PFSK-1 (cell line): ENCODE data around the gene FGF14.

Source experiments
- FOXP2 ChIP-seq: optimal IDR thresholded peaks from 2 replicates; pipeline ENCODE3; 2011; ENCODE audit warnings: borderline replicate concordance, control low read depth, inconsistent platforms; ENCODE audit not compliant: insufficient read depth; ENCODE audit errors: extremely low read length, extremely low read depth
- POLR2AphosphoS5 ChIP-seq: IDR thresholded peaks from 2 replicates; pipeline ENCODE4 v1.6.1; 2012; ENCODE audit warnings: low read depth, mild to moderate bottlenecking, control low read depth, low read length, moderate library complexity
- REST ChIP-seq, 2 experiments: IDR thresholded peaks; 2 replicates each; pipeline versions ENCODE4 v1.6.1 to v1.8.0; 2011 to 2012; ENCODE audit warnings: low read depth in 2 of 2, low read length in 2 of 2, control low read depth in 1 of 2, inconsistent platforms in 1 of 2, mild to moderate bottlenecking in 1 of 2, moderate library complexity in 1 of 2; ENCODE audit not compliant: insufficient read depth in 1 of 2
- SIN3A ChIP-seq: IDR thresholded peaks from 2 replicates; pipeline ENCODE4 v1.6.1; 2012; ENCODE audit warnings: mild to moderate bottlenecking, low read length, moderate library complexity, borderline replicate concordance; ENCODE audit not compliant: insufficient read depth
- TAF1 ChIP-seq: IDR thresholded peaks from 2 replicates; pipeline ENCODE4 v1.6.1; 2012; ENCODE audit warnings: low read length, control low read depth, borderline replicate concordance; ENCODE audit not compliant: insufficient read depth

- TF ChIP-seq SIN3A, result no peak
- TF ChIP-seq FOXP2, result no peak
- no peak for TF ChIP-seq TAF1
- TF ChIP-seq POLR2AphosphoS5, result no peak
- TF ChIP-seq REST (IDR thresholded peaks at IDR 0.05; ENCODE audit: insufficient read depth in 1 of 2, low read depth in 2 of 2, low read length in 2 of 2), result no peak
These were observed 429.7 kb downstream of the FGF14 start for GRCh38 chr13:101972191-101972590.
